K562 (cell line): ENCODE data around the gene PI4KA. TPM values are rescaled to one million over a fixed set of nuclear protein-coding genes. Genes with fewer than 3 reads are reported as not detected.
A peak's percentile ranks its signal among the peaks of the same experiment; 100 is the strongest.
"Not testable (repeated sequence)": the region's sequence is repeated elsewhere in the genome, so short reads cannot be mapped to it uniquely, and the experiment has no call there.

Source experiments
- BHLHE40 ChIP-seq: IDR thresholded peaks from 2 replicates; pipeline ENCODE4 v1.6.1; 2011; ENCODE audit warnings: low read length, improper control_type of control experiment
- DIDO1 ChIP-seq: fragments of 450-650 bp; IDR thresholded peaks from 2 replicates; pipeline ENCODE4 v1.6.1; 2016; ENCODE audit warnings: low read depth, missing biosample characterization, missing genetic modification characterization
- E2F6 ChIP-seq, 2 experiments: IDR thresholded peaks; 2 replicates each; pipeline ENCODE4 v1.6.1; 2011; ENCODE audit warnings: borderline replicate concordance in 1 of 2, control low read depth in 1 of 2, low read depth in 1 of 2, low read length in 1 of 2, mild to moderate bottlenecking in 1 of 2, mixed read lengths in 1 of 2, moderate library complexity in 1 of 2; ENCODE audit not compliant: insufficient read depth in 1 of 2, insufficient read length in 1 of 2, poor library complexity in 1 of 2, severe bottlenecking in 1 of 2; ENCODE audit errors: extremely low read depth in 1 of 2
- ELF4 ChIP-seq: fragments of 450-650 bp; formaldehyde crosslinking; IDR thresholded peaks from 2 replicates; pipeline ENCODE4 v1.4.0; 2022; ENCODE audit warnings: missing genetic modification characterization
- KDM5B ChIP-seq: fragments of 200-600 bp; sonication (generic); IDR thresholded peaks from 2 replicates; pipeline ENCODE4 v1.6.1; 2012; ENCODE audit warnings: low read depth, mild to moderate bottlenecking, moderate library complexity, low read length, control low read depth, inconsistent platforms; ENCODE audit not compliant: insufficient replicate concordance
- MAFK ChIP-seq: IDR thresholded peaks from 2 replicates; pipeline ENCODE4 v1.6.1; 2011; ENCODE audit warnings: low read length, improper control_type of control experiment
- MAZ ChIP-seq, 2 experiments: fragments of 450-650 bp in 1 of 2; sonication (generic) in 1 of 2; formaldehyde crosslinking; IDR thresholded peaks in 1 of 2; conservative IDR thresholded peaks in 1 of 2; 2 replicates each; pipeline versions ENCODE4 v1.4.0 to v1.5.0; 2020; ENCODE audit warnings: mild to moderate bottlenecking in 1 of 2, missing genetic modification reagents in 1 of 2
- NCOA1 ChIP-seq: fragments of 450-650 bp; IDR thresholded peaks from 2 replicates; pipeline ENCODE4 v1.6.1; 2016; ENCODE audit warnings: low read depth
- NONO ChIP-seq, 2 experiments: fragments of 200-400 bp in 1 of 2; fragments of 450-650 bp in 1 of 2; formaldehyde crosslinking in 1 of 2; IDR thresholded peaks; 2 replicates each; pipeline ENCODE4 v1.6.1; 2017; ENCODE audit warnings: low read depth in 2 of 2, mild to moderate bottlenecking in 2 of 2, moderate library complexity in 2 of 2, low read length in 1 of 2
- NR2C2 ChIP-seq, 2 experiments: fragments of 200-800 bp in 1 of 2; sonication (Bioruptor generic) in 1 of 2; sonication (generic) in 1 of 2; formaldehyde crosslinking in 1 of 2; IDR thresholded peaks; 2 replicates each; pipeline versions ENCODE4 v1.6.1 to v1.8.0; 2016 to 2022; ENCODE audit warnings: mild to moderate bottlenecking in 1 of 2, missing compliant biosample characterization in 1 of 2, missing genetic modification characterization in 1 of 2, missing genetic modification reagents in 1 of 2
- OTX1 ChIP-seq: fragments of 450-650 bp; formaldehyde crosslinking; IDR thresholded peaks from 2 replicates; pipeline ENCODE4 v1.4.0; 2022; ENCODE audit warnings: mild to moderate bottlenecking
- PHF21A ChIP-seq: fragments of 450-650 bp; IDR thresholded peaks from 2 replicates; pipeline ENCODE4 v1.6.1; 2017; ENCODE audit warnings: low read depth, borderline replicate concordance
- PHF8 ChIP-seq: fragments of 200-600 bp; sonication (generic); IDR thresholded peaks from 2 replicates; pipeline ENCODE4 v1.6.1; 2012; ENCODE audit warnings: mixed run types, mild to moderate bottlenecking, inconsistent platforms, low read length, moderate library complexity, borderline replicate concordance
- RHOXF2B ChIP-seq: fragments of 250-450 bp; sonication (Bioruptor Pico); conservative IDR thresholded peaks from 2 replicates; pipeline ENCODE4 v1.5.1; 2021
- ZNF165 ChIP-seq: fragments of 250-450 bp; sonication (Bioruptor Pico); IDR thresholded peaks from 2 replicates; pipeline ENCODE4 v1.4.0; 2020; ENCODE audit warnings: borderline replicate concordance
- ZNF324 ChIP-seq: fragments of 250-450 bp; sonication (Bioruptor Pico); IDR thresholded peaks from 2 replicates; pipeline ENCODE4 v1.4.0; 2020; ENCODE audit warnings: mild to moderate bottlenecking
- ZNF76 ChIP-seq: fragments of 250-450 bp; sonication (Bioruptor Pico); IDR thresholded peaks from 2 replicates; pipeline ENCODE4 v1.4.0; 2020; ENCODE audit warnings: mild to moderate bottlenecking, moderate library complexity, borderline replicate concordance
- ZNF766 ChIP-seq: fragments of 200-800 bp; sonication (Bioruptor generic); conservative IDR thresholded peaks from 2 replicates; pipeline ENCODE4 v1.6.1; 2016; ENCODE audit warnings: missing genetic modification characterization, missing compliant biosample characterization
- polyA plus RNA-seq, 8 experiments: library from polyadenylated mRNA; depleted of rRNA in 4 of 8; stranded (reverse) in 5 of 8; unstranded in 3 of 8; fragments of >200 nt; fragmentation: Nextera tagmentation in 2 of 8; fragmentation: Illumina TruSeq in 1 of 8; extraction: Ambion mirVana in 2 of 8; extraction: Trizol in 1 of 8; gene quantifications; 2 replicates each; pipeline versions ENCODE4 v1.2.1 to v1.2.3, GENCODE V29; 2011 to 2014; ENCODE audit warnings: inconsistent platforms in 1 of 8, missing spikeins in 1 of 8
- total RNA-seq, 7 experiments: library from RNA; depleted of rRNA in 6 of 7; stranded (reverse); fragments of >200 nt in 6 of 7; fragmentation: Illumina TruSeq in 2 of 7; extraction: Trizol in 2 of 7; gene quantifications; 2 replicates each; pipeline versions ENCODE4 v1.2.1 to v1.2.3, GENCODE V29; 2011 to 2021; ENCODE audit warnings: low replicate concordance in 1 of 7
- TF ChIP-seq, protein P1 (sequence below): sonication (generic); formaldehyde crosslinking; IDR thresholded peaks from 2 replicates; pipeline ENCODE4 v1.9.0; 2022; ENCODE audit warnings: mild to moderate bottlenecking, missing genetic modification reagents
- TF ChIP-seq, protein P2 (sequence below), 2 experiments: fragments of 450-650 bp; conservative IDR thresholded peaks; 2 replicates each; pipeline ENCODE4 v1.6.1; 2017; ENCODE audit warnings: mild to moderate bottlenecking in 2 of 2, moderate library complexity in 2 of 2
- TF ChIP-seq, protein P3 (sequence below): fragments of 450-650 bp; IDR thresholded peaks from 2 replicates; pipeline ENCODE4 v1.6.1; 2016; ENCODE audit warnings: antibody characterized with exemption

The PI4KA gene
- total and polyA plus RNA-seq, 9 of the 15 experiments (the other 6 are each of a cell fraction or from before 2014, with no cell fraction given) = 7.3 to 187 (median 84.7) TPM

GRCh38 chr22:20702546-20703413 is 155.8 kb downstream of the PI4KA start (continued):
- TF ChIP-seq PHF8 (peak; percentile 10; the same call in 1 of the 2 replicates), DIDO1 (tag) (peak; percentile 71; the same call in 1 of the 2 replicates), MAFK (peak; percentile 28), MAZ (CRISPR knock-in tag; conservative IDR thresholded peaks at IDR 0.05 in 1 of 2, IDR thresholded peaks at IDR 0.05 in 1 of 2) (peak; percentile 32 to 96; a peak in 3 of 4 replicates), PHF21A (peak; percentile 36; the same call in 1 of the 2 replicates), ZNF165 (CRISPR knock-in tag) (peak; percentile 90; the same call in 1 of the 2 replicates), NR2C2 (CRISPR knock-in tag; IDR thresholded peaks at IDR 0.05) (0 out of 2 replicates have a peak, but pooled peaks have one; percentile 21), ZNF324 (CRISPR knock-in tag) (peak; percentile 73; the same call in 1 of the 2 replicates), ZNF76 (peak; percentile 92), E2F6 (IDR thresholded peaks at IDR 0.05; ENCODE audit: borderline replicate concordance in 1 of 2, extremely low read depth in 1 of 2, insufficient read depth in 1 of 2, insufficient read length in 1 of 2, low read depth in 1 of 2, low read length in 1 of 2, poor library complexity in 1 of 2, severe bottlenecking in 1 of 2) (peak; percentile 37 to 69), ZNF766 (0 out of 2 replicates have a peak, but pooled peaks have one; percentile 26), NONO (IDR thresholded peaks at IDR 0.05; ENCODE audit: low read depth in 2 of 2, low read length in 1 of 2) (peak in 1 of 2 experiments; percentile 92; a peak in 2 of 4 replicates), RHOXF2B (CRISPR knock-in tag) (peak; percentile 94; the same call in 1 of the 2 replicates), NCOA1 (peak; percentile 93), OTX1 (CRISPR knock-in tag) (peak; percentile 97), KDM5B (peak; percentile 53), BHLHE40 (peak; percentile 55), ELF4 (CRISPR knock-in tag) (peak; percentile 93)
- TF ChIP-seq, protein P1, sequence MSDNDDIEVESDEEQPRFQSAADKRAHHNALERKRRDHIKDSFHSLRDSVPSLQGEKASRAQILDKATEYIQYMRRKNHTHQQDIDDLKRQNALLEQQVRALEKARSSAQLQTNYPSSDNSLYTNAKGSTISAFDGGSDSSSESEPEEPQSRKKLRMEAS (CRISPR knock-in tag) = peak; percentile 79
- TF ChIP-seq NR2C2 (tag; IDR thresholded peaks at IDR 0.05) = not testable (repeated sequence)
- TF ChIP-seq, protein P2, sequence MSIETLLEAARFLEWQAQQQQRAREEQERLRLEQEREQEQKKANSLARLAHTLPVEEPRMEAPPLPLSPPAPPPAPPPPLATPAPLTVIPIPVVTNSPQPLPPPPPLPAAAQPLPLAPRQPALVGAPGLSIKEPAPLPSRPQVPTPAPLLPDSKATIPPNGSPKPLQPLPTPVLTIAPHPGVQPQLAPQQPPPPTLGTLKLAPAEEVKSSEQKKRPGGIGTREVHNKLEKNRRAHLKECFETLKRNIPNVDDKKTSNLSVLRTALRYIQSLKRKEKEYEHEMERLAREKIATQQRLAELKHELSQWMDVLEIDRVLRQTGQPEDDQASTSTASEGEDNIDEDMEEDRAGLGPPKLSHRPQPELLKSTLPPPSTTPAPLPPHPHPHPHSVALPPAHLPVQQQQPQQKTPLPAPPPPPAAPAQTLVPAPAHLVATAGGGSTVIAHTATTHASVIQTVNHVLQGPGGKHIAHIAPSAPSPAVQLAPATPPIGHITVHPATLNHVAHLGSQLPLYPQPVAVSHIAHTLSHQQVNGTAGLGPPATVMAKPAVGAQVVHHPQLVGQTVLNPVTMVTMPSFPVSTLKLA (conservative IDR thresholded peaks at IDR 0.05) = peak in 1 of 2 experiments; percentile 96; a peak in 3 of 4 replicates
- TF ChIP-seq, protein P3, sequence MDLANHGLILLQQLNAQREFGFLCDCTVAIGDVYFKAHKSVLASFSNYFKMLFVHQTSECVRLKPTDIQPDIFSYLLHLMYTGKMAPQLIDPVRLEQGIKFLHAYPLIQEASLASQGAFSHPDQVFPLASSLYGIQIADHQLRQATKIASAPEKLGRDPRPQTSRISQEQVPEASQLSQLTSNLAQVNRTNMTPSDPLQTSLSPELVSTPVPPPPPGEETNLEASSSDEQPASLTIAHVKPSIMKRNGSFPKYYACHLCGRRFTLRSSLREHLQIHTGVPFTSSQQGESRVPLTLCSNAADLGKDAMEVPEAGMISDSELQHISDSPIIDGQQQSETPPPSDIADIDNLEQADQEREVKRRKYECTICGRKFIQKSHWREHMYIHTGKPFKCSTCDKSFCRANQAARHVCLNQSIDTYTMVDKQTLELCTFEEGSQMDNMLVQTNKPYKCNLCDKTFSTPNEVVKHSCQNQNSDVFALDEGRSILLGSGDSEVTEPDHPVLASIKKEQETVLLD = peak; percentile 85
